HepG2 (cell line): ENCODE measurements around the gene SUSD3. TPM values are rescaled to one million over a fixed set of nuclear protein-coding genes. Genes with fewer than 3 reads are reported as not detected.

ENCODE experiments used
- ATAC-seq: fragments of 200-7000 bp; cut with Tn5 transposase; 3 replicates; pipeline ENCODE4 v1.9.1; 2020; ENCODE audit warnings: mild to moderate bottlenecking, moderate library complexity
- BruUV-seq: library from RNA; stranded (reverse); fragments of 400-500 nt; replicated peaks from 2 replicates; lab custom pipeline; 2021; lab: Mats Ljungman, UMichigan
- CTCF ChIA-PET: fragments of 300-600 bp; formaldehyde crosslinking; extraction: SDS; loops from one replicate; lab custom pipeline; 2021; ENCODE audit warnings: low total read pairs, inconsistent platforms, low intra/inter-chr PET ratio; lab: Yijun Ruan, JAX
- POLR2A ChIA-PET: fragments of 350-600 bp; sonication (Branson Sonifier 250); formaldehyde crosslinking; loops from one replicate; lab custom pipeline; 2020; ENCODE audit warnings: antibody characterized with exemption, inconsistent platforms; lab: Yijun Ruan, JAX
- DNase-seq: peaks from one replicate; pipeline ENCODE4 v3.0.0-alpha.2; 2015; ENCODE audit warnings: low spot score
- FAIRE-seq: peaks from 3 replicates; lab custom pipeline; 2011; peaks lifted over from hg19 to GRCh38; lab: Jason Lieb, UNC
- H2AFZ ChIP-seq: one replicate; pipeline ENCODE4 v1.6.1; 2011; ENCODE audit warnings: low read length, inconsistent platforms
- H3K27ac ChIP-seq: fragments of 300-600 bp; 3 replicates; pipeline ENCODE4 v1.8.0; 2011; ENCODE audit warnings: mixed run types, mild to moderate bottlenecking, mixed read lengths, low read length, inconsistent platforms; ENCODE audit not compliant: insufficient read depth; ENCODE audit errors: extremely low read length
- H3K27me3 ChIP-seq, 2 experiments: fragments of 200-600 bp in 1 of 2; 2 replicates in 1 of 2; 3 replicates in 1 of 2; pipeline versions ENCODE4 v1.6.0 to v1.8.0; 2011; ENCODE audit warnings: low read length in 2 of 2, mild to moderate bottlenecking in 2 of 2, moderate library complexity in 2 of 2, inconsistent platforms in 1 of 2; ENCODE audit not compliant: insufficient read depth in 2 of 2, control insufficient read depth in 1 of 2
- H3K36me3 ChIP-seq, 2 experiments: fragments of 200-600 bp in 1 of 2; replicated peaks in 1 of 2; 2 replicates in 1 of 2; 3 replicates in 1 of 2; pipeline versions ENCODE4 v1.5.1 to v1.8.0; 2011; ENCODE audit warnings: low read length in 2 of 2, inconsistent platforms in 1 of 2; ENCODE audit not compliant: insufficient read depth in 2 of 2, control insufficient read depth in 1 of 2
- H3K4me1 ChIP-seq: 2 replicates; pipeline ENCODE4 v1.5.1; 2012; ENCODE audit warnings: low read length, inconsistent platforms; ENCODE audit not compliant: insufficient read depth
- H3K4me2 ChIP-seq: 2 replicates; pipeline ENCODE4 v1.6.0; 2011; ENCODE audit warnings: low read depth, low read length, inconsistent platforms
- H3K4me3 ChIP-seq, 3 experiments: fragments of 200-600 bp in 1 of 3; sonication (generic), shearing (Covaris generic) in 1 of 3; replicated peaks in 1 of 3; 2 replicates each; pipeline ENCODE4 v1.5.1; 2011 to 2016; ENCODE audit warnings: low read length in 3 of 3, inconsistent platforms in 2 of 3, low read depth in 2 of 3, mild to moderate bottlenecking in 2 of 3, control low read depth in 1 of 3, mixed read lengths in 1 of 3; ENCODE audit not compliant: insufficient read depth in 1 of 3
- H3K79me2 ChIP-seq: one replicate; pipeline ENCODE4 v1.6.1; 2011; ENCODE audit warnings: low read length, inconsistent platforms; ENCODE audit not compliant: insufficient read depth
- H3K9ac ChIP-seq: 2 replicates; pipeline ENCODE4 v1.6.0; 2011; ENCODE audit warnings: mild to moderate bottlenecking, low read depth, low read length, inconsistent platforms; ENCODE audit not compliant: insufficient read depth
- H3K9me3 ChIP-seq: 2 replicates; pipeline ENCODE4 v1.5.1; 2012; ENCODE audit warnings: mild to moderate bottlenecking, low read length
- H4K20me1 ChIP-seq: 2 replicates; pipeline ENCODE4 v1.6.0; 2011; ENCODE audit warnings: inconsistent platforms, mild to moderate bottlenecking, low read length, moderate library complexity; ENCODE audit not compliant: insufficient read depth
- ATF3 ChIP-seq: sonication (generic); formaldehyde crosslinking; IDR thresholded peaks from 2 replicates; pipeline ENCODE4 v1.4.0; 2020; ENCODE audit warnings: missing genetic modification reagents
- GABPB1 ChIP-seq: IDR thresholded peaks from 2 replicates; pipeline ENCODE4 v1.6.1; 2016; ENCODE audit warnings: mild to moderate bottlenecking, missing genetic modification reagents, moderate library complexity, missing compliant biosample characterization
- HDAC1 ChIP-seq: sonication (generic); formaldehyde crosslinking; IDR thresholded peaks from 2 replicates; pipeline ENCODE4 v1.5.1; 2020; ENCODE audit warnings: mild to moderate bottlenecking, missing genetic modification reagents
- HNRNPL ChIP-seq: fragments of 200-400 bp; formaldehyde crosslinking; IDR thresholded peaks from 2 replicates; pipeline ENCODE4 v1.6.1; 2017; ENCODE audit warnings: mild to moderate bottlenecking, low read depth, low read length
- KDM2A ChIP-seq: sonication (generic); formaldehyde crosslinking; IDR thresholded peaks from 2 replicates; pipeline ENCODE4 v1.4.0; 2020; ENCODE audit warnings: low read depth, missing genetic modification reagents, borderline replicate concordance
- KDM5B ChIP-seq: sonication (generic); formaldehyde crosslinking; IDR thresholded peaks from 2 replicates; pipeline ENCODE4 v1.4.0; 2020; ENCODE audit warnings: missing genetic modification reagents, mild to moderate bottlenecking, borderline replicate concordance
- MAFF ChIP-seq: IDR thresholded peaks from 2 replicates; pipeline ENCODE4 v1.6.1; 2011; ENCODE audit warnings: low read depth, low read length, improper control_type of control experiment
- MXI1 ChIP-seq: IDR thresholded peaks from 3 replicates; pipeline ENCODE4 v1.6.1; 2012; ENCODE audit warnings: low read depth, low read length, inconsistent platforms, borderline replicate concordance
- POLR2AphosphoS5 ChIP-seq: IDR thresholded peaks from 2 replicates; pipeline ENCODE4 v1.6.1; 2012; ENCODE audit warnings: low read depth, low read length
- RXRA ChIP-seq: sonication (generic); formaldehyde crosslinking; IDR thresholded peaks from 2 replicates; pipeline ENCODE4 v1.5.1; 2020; ENCODE audit warnings: missing genetic modification reagents
- SAP130 ChIP-seq: IDR thresholded peaks from 2 replicates; pipeline ENCODE4 v1.6.1; 2016; ENCODE audit warnings: low read depth
- ZBTB33 ChIP-seq: sonication (generic); formaldehyde crosslinking; IDR thresholded peaks from 2 replicates; pipeline ENCODE4 v1.4.0; 2020; ENCODE audit warnings: missing genetic modification reagents
- ZNF232 ChIP-seq: sonication (generic); formaldehyde crosslinking; IDR thresholded peaks from 2 replicates; pipeline ENCODE4 v1.4.0; 2020; ENCODE audit warnings: missing genetic modification reagents, borderline replicate concordance
- ZNF263 ChIP-seq: sonication (generic); formaldehyde crosslinking; IDR thresholded peaks from 2 replicates; pipeline ENCODE4 v1.4.0; 2020; ENCODE audit warnings: missing genetic modification reagents
- ZNF331 ChIP-seq: sonication (generic); formaldehyde crosslinking; IDR thresholded peaks from 2 replicates; pipeline ENCODE4 v1.4.0; 2020; ENCODE audit warnings: missing genetic modification reagents
- ZNF670 ChIP-seq: sonication (generic); formaldehyde crosslinking; IDR thresholded peaks from 2 replicates; pipeline ENCODE4 v1.8.0; 2022; ENCODE audit warnings: mild to moderate bottlenecking, missing genetic modification reagents, borderline replicate concordance
- WGBS: methylation state at CpG from one replicate; pipeline ENCODE4 v1.1.6; 2017; ENCODE audit warnings: low lambda C conversion rate; 5-methylcytosine and 5-hydroxymethylcytosine counted together
- in situ Hi-C: cut with HindIII; loops from 2 replicates; pipeline ENCODE4 v1.10.0; 2017; ENCODE audit warnings: low pct_unique_long_range_greater_than_20kb; ENCODE audit not compliant: extremely low pct_ligation_motif_present
- intact Hi-C: fragments of 100-400 bp; cut with micrococcal nuclease; formaldehyde crosslinking; loops from one replicate; pipeline ENCODE4 v1.10.0; 2022; ENCODE audit not compliant: unreplicated experiment
- polyA plus RNA-seq, 8 experiments: library from polyadenylated mRNA; depleted of rRNA in 3 of 8; stranded (reverse) in 7 of 8; unstranded in 1 of 8; fragments of >200 nt; fragmentation: Illumina TruSeq in 4 of 8; extraction: Trizol in 4 of 8; gene quantifications; 2 replicates each; pipeline versions ENCODE4 v1.2.1 to v1.2.3, GENCODE V29; 2011 to 2016; ENCODE audit warnings: low read depth in 4 of 8, missing spikeins in 1 of 8, mixed read lengths in 1 of 8; ENCODE audit not compliant: insufficient read depth in 1 of 8
- total RNA-seq, 5 experiments: library from RNA; depleted of rRNA; stranded (reverse); fragments of >200 nt; fragmentation: Illumina TruSeq; extraction: Trizol; gene quantifications; 2 replicates each; pipeline ENCODE4 v1.2.3, GENCODE V29; 2016; ENCODE audit warnings: low read depth in 1 of 5

Gene SUSD3
- total and polyA plus RNA-seq, 2 of the 13 experiments (the other 11 are each of a cell fraction or from before 2014, with no cell fraction given): 7.0 to 9.1 TPM

GRCh38 chr9:93098236-93098946, 39.9 kb downstream of the SUSD3 start:
- POLR2A ChIA-PET: interaction anchor here (0.7 to 2.0 kb wide), 5 partner anchors 11 to 204 kb away, joined by 3 to 6 read pairs (median 4); partner anchors contain the start of gene NINJ1
- intact Hi-C loops: no loop called here
- TF ChIP-seq ZNF670 (CRISPR knock-in tag) (0 out of 2 replicates have a peak, but pooled peaks have one; percentile 42), ZBTB33 (CRISPR knock-in tag) (peak; percentile 93), MXI1 (peak; percentile 51; the same call in 1 of the 3 replicates), SAP130 (CRISPR knock-in tag) (peak; percentile 89), MAFF (no peak), RXRA (CRISPR knock-in tag) (0 out of 2 replicates have a peak, but pooled peaks have one; percentile 34), KDM2A (CRISPR knock-in tag) (peak; percentile 52), GABPB1 (peak; percentile 37; the same call in 1 of the 2 replicates), HDAC1 (CRISPR knock-in tag) (peak; percentile 34; the same call in 1 of the 2 replicates), HNRNPL (0 out of 2 replicates have a peak, but pooled peaks have one; percentile 78), POLR2AphosphoS5 (no peak), ATF3 (CRISPR knock-in tag) (peak; percentile 77), KDM5B (CRISPR knock-in tag) (no peak), ZNF331 (CRISPR knock-in tag) (peak; percentile 42; the same call in 1 of the 2 replicates), ZNF232 (CRISPR knock-in tag) (0 out of 2 replicates have a peak, but pooled peaks have one; percentile 25), ZNF263 (CRISPR knock-in tag) (0 out of 2 replicates have a peak, but pooled peaks have one; percentile 22)

More at GRCh38 chr9:93098236-93098946, 39.9 kb downstream of the SUSD3 start:
- Histone ChIP-seq H3K4me1 (peaks cover 44% of the 10 kb centered on the region), H3K27me3 (no peaks in the 10 kb centered on the region; a peak in 1 of 5 replicates), H3K36me3 (no peaks in the 10 kb centered on the region), H3K9ac (peak overlapping the region; percentile 31; the same call in 1 of the 2 replicates), H3K27ac (no peak overlapping the region), H3K79me2 (peaks cover 28% of the 10 kb centered on the region), H3K4me3 (peak overlapping the region in 1 of 3 experiments; percentile 91; a peak in 2 of 6 replicates), H3K9me3 (no peaks in the 10 kb centered on the region), H2AFZ (no peak overlapping the region), H3K4me2 (peak overlapping the region; percentile 90), H4K20me1 (no peaks in the 10 kb centered on the region; the same call in 1 of the 2 replicates)
- DNase-seq (peak; percentile 68), FAIRE-seq (no peak), ATAC-seq (peak; percentile 39)
- in situ Hi-C loops: no loop called here
- CTCF ChIA-PET: no interaction called here
- 36% methylated on average over 14 of the region's 15 CpGs for WGBS
- BruUV-seq: no TSS peak
